ENCODE data around the gene TESK1.

DNA sequence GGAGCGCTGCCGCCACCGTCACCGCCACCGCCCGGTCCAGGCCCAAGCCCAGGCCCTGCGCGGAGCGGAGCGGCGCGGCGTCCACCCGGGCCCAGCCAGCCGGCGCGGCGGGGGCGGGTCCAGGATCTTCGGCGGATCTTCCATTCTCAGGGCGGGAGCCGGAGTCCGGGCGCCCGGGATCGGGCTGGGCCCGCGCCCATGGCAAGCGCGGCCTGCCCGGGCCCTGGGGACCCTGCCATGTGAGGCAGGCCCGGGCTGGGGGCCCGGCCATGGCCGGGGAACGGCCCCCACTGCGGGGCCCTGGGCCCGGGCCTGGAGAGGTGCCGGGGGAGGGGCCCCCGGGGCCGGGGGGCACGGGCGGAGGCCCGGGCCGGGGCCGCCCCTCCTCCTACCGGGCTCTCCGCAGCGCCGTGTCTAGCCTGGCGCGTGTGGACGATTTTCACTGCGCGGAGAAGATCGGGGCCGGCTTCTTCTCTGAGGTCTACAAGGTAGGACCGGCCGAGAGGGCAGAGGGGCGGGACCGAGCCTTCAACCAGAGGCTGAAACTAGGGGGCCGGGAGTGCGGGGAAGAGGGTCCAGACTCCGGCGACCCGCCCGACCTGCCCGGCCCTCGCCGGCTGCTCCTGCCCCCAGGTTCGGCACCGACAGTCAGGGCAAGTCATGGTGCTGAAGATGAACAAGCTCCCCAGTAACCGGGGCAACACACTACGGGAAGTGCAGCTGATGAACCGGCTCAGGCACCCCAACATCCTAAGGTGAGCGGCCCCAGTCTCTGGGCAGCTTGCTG lies 482 bp downstream of the TESK1 start:
- TF ChIP-seq, protein P1, sequence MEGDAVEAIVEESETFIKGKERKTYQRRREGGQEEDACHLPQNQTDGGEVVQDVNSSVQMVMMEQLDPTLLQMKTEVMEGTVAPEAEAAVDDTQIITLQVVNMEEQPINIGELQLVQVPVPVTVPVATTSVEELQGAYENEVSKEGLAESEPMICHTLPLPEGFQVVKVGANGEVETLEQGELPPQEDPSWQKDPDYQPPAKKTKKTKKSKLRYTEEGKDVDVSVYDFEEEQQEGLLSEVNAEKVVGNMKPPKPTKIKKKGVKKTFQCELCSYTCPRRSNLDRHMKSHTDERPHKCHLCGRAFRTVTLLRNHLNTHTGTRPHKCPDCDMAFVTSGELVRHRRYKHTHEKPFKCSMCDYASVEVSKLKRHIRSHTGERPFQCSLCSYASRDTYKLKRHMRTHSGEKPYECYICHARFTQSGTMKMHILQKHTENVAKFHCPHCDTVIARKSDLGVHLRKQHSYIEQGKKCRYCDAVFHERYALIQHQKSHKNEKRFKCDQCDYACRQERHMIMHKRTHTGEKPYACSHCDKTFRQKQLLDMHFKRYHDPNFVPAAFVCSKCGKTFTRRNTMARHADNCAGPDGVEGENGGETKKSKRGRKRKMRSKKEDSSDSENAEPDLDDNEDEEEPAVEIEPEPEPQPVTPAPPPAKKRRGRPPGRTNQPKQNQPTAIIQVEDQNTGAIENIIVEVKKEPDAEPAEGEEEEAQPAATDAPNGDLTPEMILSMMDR (IDR thresholded peaks at IDR 0.05; ENCODE audit: insufficient read depth, low read depth, low read length) = no peak
- no peak for TF ChIP-seq EZH2 (IDR thresholded peaks at IDR 0.05; ENCODE audit: insufficient read depth, low read length)
